ENCODE measurements around the gene HAUS7.

DNA sequence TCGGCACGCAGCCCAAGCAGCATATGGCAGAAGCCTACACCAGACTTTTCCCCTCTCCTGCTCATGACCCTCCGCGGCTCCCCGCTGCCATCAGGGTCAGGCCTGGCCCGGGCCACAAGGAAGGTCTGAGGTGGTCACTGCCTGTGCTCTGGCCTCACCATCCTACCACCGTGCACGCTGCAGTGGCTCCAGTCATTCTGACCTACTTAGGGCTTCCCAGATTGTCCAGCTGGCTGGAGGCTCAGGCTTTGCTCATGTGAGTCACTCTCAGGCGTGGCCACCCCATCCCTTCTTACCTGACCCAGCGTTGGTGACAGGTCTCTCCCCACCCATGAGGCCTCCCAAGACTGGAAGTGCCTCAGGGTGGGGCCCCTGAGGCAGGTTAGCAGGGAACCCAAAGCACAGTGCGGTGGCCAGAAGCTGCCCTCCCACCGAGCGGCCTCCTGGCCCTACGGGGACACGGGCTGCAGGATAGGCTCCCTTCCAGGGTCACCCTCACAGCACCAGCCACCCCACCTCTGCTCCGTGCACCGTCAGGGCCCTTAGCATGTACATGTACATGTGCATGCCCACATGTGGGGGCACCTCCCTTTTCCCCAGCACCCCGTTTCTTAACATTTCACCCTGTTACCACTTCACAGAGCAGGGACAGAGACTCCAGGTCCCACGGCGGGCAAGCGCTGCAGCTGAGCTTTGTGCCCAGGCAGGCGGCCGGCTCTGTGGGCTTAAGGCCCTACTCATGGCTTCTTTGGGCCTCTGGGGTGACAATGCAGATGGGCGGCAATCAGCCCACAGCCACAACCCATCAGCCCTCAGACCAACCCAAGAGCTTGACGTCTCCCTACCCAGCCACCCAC, 26.7 kb downstream of the HAUS7 start:
- TF ChIP-seq EP300 (IDR thresholded peaks at IDR 0.05) (no peak), POLR2A (IDR thresholded peaks at IDR 0.05) (no peak)
